ENCODE results near the gene MAP3K5.

DNA sequence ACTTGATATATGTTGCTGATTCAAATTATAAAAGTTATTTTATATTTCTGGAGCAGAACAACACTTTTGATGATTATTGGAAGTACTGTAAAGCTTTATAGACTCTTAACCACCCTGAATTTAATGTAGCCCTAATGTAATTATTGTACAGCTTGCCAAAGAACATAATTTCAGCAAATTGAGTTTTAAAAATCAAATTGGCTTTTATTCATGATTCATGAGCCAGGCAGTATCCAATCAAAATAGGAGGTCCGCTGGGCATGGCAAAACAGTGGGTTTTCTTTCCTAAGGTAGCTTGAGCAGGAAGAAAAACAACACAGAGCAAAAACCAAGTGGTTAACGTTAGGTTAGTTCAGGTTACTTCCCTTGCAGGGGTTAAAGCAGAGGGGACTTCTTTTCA, 177.3 kb downstream of the MAP3K5 start:
- TF ChIP-seq CSDC2 (CRISPR knock-in tag; IDR thresholded peaks at IDR 0.05) (no peak), PPARA (CRISPR knock-in tag; IDR thresholded peaks at IDR 0.05; ENCODE audit: borderline replicate concordance) (no peak)
- TF ChIP-seq, protein P1, sequence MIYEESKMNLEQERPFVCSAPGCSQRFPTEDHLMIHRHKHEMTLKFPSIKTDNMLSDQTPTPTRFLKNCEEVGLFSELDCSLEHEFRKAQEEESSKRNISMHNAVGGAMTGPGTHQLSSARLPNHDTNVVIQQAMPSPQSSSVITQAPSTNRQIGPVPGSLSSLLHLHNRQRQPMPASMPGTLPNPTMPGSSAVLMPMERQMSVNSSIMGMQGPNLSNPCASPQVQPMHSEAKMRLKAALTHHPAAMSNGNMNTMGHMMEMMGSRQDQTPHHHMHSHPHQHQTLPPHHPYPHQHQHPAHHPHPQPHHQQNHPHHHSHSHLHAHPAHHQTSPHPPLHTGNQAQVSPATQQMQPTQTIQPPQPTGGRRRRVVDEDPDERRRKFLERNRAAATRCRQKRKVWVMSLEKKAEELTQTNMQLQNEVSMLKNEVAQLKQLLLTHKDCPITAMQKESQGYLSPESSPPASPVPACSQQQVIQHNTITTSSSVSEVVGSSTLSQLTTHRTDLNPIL (CRISPR knock-in tag; IDR thresholded peaks at IDR 0.05; ENCODE audit: low read depth): 0 out of 2 replicates have a peak, but pooled peaks have one; percentile 19
